Activated naive CD8-positive, alpha-beta T cell treated with anti-CD3 and anti-CD28 coated beads, Interleukin-2, amount 50 U/mL, for 24 hours (primary cell): Measurements from ENCODE around the gene ESRRG.

ENCODE experiments used
- ATAC-seq: fragments of 150-1000 bp; cut with Tn5 transposase; one replicate; pipeline ENCODE4 v1.10.0; 2021
- DNase-seq: peaks from one replicate; pipeline ENCODE4 v3.0.0; 2021
- H3K27ac Mint-ChIP-seq: one replicate; pipeline ENCODE4 v1.8.0; 2021; ENCODE audit warnings: mild to moderate bottlenecking, mixed read lengths
- H3K27me3 Mint-ChIP-seq: one replicate; pipeline ENCODE4 v1.8.0; 2021; ENCODE audit warnings: mixed read lengths
- H3K36me3 Mint-ChIP-seq: one replicate; pipeline ENCODE4 v1.8.0; 2021; ENCODE audit warnings: low read depth, mixed read lengths
- H3K4me1 Mint-ChIP-seq: one replicate; pipeline ENCODE4 v1.8.0; 2021; ENCODE audit warnings: mixed read lengths
- H3K4me3 Mint-ChIP-seq: one replicate; pipeline ENCODE4 v1.8.0; 2021; ENCODE audit warnings: mild to moderate bottlenecking, moderate library complexity, mixed read lengths
- H3K9me3 Mint-ChIP-seq: one replicate; pipeline ENCODE4 v1.8.0; 2021; ENCODE audit warnings: mixed read lengths

Gene ESRRG

DNA sequence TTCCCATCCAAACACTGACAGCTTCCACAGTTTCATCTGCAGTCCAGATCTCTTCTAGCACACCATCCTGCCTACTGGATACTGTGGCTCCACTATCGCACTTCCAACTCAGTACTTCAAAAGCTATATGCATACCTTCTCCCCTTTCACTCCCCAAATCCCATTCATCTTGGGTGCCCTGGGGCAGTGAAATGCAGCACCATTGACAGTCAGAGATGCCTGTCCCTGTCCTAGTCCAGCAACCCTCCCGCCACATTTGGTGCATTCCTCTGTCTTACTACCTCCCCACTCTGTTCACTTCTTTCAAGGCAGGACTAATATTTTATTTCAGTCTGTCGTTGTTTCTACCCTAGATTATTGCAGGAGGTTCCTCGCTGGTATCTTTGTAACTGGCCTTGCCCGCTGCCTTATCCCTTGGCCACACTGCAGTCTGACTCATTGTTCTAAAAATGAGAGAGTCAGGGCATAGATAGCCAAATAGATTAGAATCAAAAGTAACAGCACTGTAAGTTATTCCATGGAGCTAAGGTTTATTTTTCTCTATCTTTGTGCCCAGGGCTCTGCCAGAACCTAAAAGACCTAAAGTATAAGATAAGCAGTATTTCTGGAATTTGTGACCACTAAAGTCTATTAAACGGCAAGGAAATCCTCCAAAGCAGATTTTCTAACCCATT, 96.7 kb downstream of the ESRRG start:
- ATAC-seq = no peak
- Mint-ChIP-seq H3K4me1 (no peaks in the 10 kb centered on the region), H3K9me3 (peaks cover 4% of the 10 kb centered on the region), H3K36me3 (no peaks in the 10 kb centered on the region), H3K4me3 (no peak overlapping the region), H3K27me3 (no peaks in the 10 kb centered on the region), H3K27ac (no peak overlapping the region)
- no peak for DNase-seq

- Mint-ChIP-seq H3K9me3 (peaks cover 3% of the 10 kb centered on the region), H3K27ac (no peak overlapping the region), H3K4me3 (no peak overlapping the region), H3K36me3 (no peaks in the 10 kb centered on the region), H3K4me1 (no peaks in the 10 kb centered on the region), H3K27me3 (no peaks in the 10 kb centered on the region)
- no peak for DNase-seq
- ATAC-seq = no peak
Measured at GRCh38 chr1:216621536-216621935, 101.7 kb downstream of the ESRRG start.

DNA sequence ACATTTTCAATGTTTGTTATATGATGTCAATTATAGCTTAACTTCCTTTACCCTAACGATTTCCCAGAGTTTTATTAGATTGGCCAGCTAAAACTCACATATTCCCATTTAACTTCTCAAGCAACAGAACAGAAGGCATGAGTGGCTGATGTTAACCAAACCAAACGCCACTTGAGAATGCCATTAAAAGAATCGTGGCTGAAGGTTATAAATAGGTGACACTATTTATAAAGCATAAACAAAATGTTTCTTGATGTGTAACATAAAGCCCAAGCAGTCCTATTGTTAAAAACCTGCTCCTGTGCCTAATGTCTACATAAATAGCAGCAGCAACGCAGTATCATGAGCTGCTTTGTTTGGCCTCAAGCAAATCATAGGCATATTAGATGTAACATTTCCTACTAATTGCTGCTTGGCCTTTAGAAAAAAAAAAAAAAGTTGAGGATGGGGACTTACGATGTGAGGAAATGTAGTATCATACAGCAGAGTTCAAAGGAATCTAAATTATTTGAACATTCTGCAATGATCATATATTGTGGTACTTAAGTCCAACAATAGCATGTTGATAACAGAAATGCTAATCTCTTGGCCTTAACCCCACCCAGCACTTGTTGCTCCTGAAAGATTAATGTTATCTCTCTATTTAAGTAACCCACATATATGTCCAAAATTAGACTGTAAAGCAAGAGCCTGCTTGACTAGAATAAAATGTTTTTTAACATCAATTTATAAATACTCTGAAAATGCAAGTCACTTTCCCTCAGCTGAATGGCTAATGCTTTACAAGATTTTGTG, 106.0 kb downstream of the ESRRG start:
- H3K9me3 Mint-ChIP-seq = peaks cover 3% of the 10 kb centered on the region
- no peaks in the 10 kb centered on the region for H3K4me1 Mint-ChIP-seq
- DNase-seq = no peak
- no peak overlapping the region for H3K4me3 Mint-ChIP-seq
- no peak overlapping the region for H3K27ac Mint-ChIP-seq
- no peaks in the 10 kb centered on the region for H3K36me3 Mint-ChIP-seq
- H3K27me3 Mint-ChIP-seq = no peaks in the 10 kb centered on the region
- no peak for ATAC-seq

DNA sequence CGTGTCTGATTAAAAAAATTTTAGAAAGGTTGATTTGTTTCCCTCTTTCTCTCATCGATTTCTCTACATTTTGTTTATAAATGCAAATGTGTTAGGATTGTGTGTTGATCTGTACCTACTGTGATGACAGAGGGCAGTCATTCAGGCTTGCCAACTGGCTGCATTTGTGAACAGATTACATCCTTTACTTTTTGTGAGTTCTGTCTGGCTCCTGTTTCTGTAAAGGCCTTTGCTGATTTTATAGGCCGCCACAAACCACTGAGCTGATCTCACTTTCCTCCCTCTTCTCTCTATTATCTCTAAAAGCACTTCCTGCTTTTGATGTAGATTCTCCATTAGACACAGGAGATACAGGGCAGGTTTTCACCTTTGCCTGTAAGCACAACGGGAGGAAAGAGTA, 106.8 kb downstream of the ESRRG start:
- no peaks in the 10 kb centered on the region for H3K27me3 Mint-ChIP-seq
- H3K27ac Mint-ChIP-seq = no peak overlapping the region
- no peaks in the 10 kb centered on the region for H3K36me3 Mint-ChIP-seq
- no peak for ATAC-seq
- H3K9me3 Mint-ChIP-seq = peaks cover 3% of the 10 kb centered on the region
- DNase-seq = no peak
- H3K4me3 Mint-ChIP-seq = no peak overlapping the region
- H3K4me1 Mint-ChIP-seq = no peaks in the 10 kb centered on the region

- Mint-ChIP-seq H3K27me3 (no peaks in the 10 kb centered on the region), H3K9me3 (peaks cover 3% of the 10 kb centered on the region), H3K36me3 (no peaks in the 10 kb centered on the region), H3K4me1 (no peaks in the 10 kb centered on the region), H3K27ac (no peak overlapping the region), H3K4me3 (no peak overlapping the region)
- DNase-seq = no peak
- ATAC-seq = no peak
Measured at GRCh38 chr1:216614011-216614934, 109.0 kb downstream of the ESRRG start.

GRCh38 chr1:216612291-216612690, 110.9 kb downstream of the ESRRG start:
- H3K9me3 Mint-ChIP-seq = no peaks in the 10 kb centered on the region
- H3K4me1 Mint-ChIP-seq = no peaks in the 10 kb centered on the region
- ATAC-seq (no peak), DNase-seq (no peak)
- no peaks in the 10 kb centered on the region for H3K36me3 Mint-ChIP-seq
- H3K27me3 Mint-ChIP-seq = no peaks in the 10 kb centered on the region
- H3K27ac Mint-ChIP-seq = no peak overlapping the region
- no peak overlapping the region for H3K4me3 Mint-ChIP-seq

GRCh38 chr1:216607067-216607697, 116.0 kb downstream of the ESRRG start:
- H3K27me3 Mint-ChIP-seq = no peaks in the 10 kb centered on the region
- H3K4me3 Mint-ChIP-seq = no peak overlapping the region
- H3K27ac Mint-ChIP-seq = no peak overlapping the region
- H3K4me1 Mint-ChIP-seq = no peaks in the 10 kb centered on the region
- H3K9me3 Mint-ChIP-seq = no peaks in the 10 kb centered on the region
- no peaks in the 10 kb centered on the region for H3K36me3 Mint-ChIP-seq
- no peak for DNase-seq
- no peak for ATAC-seq

- DNase-seq (no peak), ATAC-seq (no peak)
- Mint-ChIP-seq H3K27ac (no peak overlapping the region), H3K4me1 (no peaks in the 10 kb centered on the region), H3K36me3 (no peaks in the 10 kb centered on the region), H3K9me3 (no peaks in the 10 kb centered on the region), H3K4me3 (no peak overlapping the region), H3K27me3 (peaks cover 4% of the 10 kb centered on the region)
Measured at GRCh38 chr1:216606047-216606637, 117.1 kb downstream of the ESRRG start.

DNA sequence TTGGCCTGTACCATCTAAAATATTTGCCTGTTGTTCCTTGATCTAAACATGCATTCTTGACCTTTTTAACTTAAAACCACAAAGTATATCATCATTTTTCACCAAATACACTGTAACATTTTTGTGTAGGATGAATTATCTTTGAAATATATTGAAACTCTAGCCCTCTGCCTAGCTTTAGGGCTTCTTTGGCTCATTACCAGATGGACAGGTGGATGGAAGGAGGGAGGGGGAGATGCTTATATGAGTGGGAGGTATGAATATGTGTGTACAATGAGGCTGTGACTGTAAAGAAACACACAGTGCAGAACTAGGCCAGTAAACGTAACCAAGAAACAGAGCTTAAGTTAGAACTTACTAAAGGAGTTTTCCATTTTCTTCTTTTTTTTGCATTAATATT, 118.5 kb downstream of the ESRRG start:
- Mint-ChIP-seq H3K27me3 (peaks cover 14% of the 10 kb centered on the region), H3K9me3 (no peaks in the 10 kb centered on the region), H3K36me3 (no peaks in the 10 kb centered on the region), H3K4me3 (no peak overlapping the region), H3K27ac (no peak overlapping the region), H3K4me1 (peaks cover 2% of the 10 kb centered on the region)
- DNase-seq (no peak), ATAC-seq (no peak)

DNA sequence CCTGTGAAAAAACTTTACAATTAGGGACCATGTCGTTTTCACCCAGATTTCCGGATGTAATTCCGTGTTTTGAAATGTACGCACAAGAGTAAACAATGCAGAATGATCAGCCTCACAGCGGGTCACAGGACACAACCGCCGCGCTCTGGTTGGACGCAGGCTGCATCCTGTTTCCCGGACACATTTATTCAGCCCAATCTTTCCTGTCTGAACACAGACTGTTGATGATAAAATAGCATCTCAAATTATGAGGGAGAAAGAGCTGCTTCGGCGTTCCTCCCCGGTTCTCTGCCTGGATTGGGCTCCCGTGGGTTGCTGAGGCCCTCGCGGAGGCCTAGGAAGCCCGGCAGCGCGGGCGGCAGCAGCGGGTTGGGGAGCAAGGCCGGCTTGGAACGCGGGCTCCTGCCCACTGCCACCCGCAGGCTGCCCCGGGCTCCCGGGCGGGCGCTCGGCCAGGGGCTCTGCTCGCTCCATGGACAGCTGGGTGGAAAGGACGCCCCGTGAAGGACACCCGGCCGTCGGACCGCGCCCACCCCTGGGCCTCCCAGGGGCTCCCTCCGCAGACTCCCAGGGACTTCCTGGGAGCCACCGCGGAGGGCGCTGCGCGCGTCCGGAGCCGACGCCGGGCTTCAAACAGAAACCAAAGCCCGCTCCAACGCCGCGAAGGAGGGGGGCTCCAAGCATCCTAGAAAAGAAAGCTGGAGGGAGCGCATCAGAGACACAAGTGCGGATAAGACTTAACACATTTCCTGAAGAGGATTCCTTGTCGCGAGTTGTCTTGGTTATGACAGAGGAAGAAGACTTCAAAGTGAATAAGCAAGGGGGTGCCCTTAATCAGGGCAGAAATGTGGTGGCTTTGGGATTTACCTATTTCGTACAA, 122.3 kb downstream of the ESRRG start:
- ATAC-seq (no peak), DNase-seq (peak; percentile 1)
- H3K9me3 Mint-ChIP-seq = no peaks in the 10 kb centered on the region
- H3K36me3 Mint-ChIP-seq = no peaks in the 10 kb centered on the region
- peaks cover 2% of the 10 kb centered on the region for H3K4me1 Mint-ChIP-seq
- H3K27me3 Mint-ChIP-seq = peaks cover 17% of the 10 kb centered on the region
- no peak overlapping the region for H3K4me3 Mint-ChIP-seq
- H3K27ac Mint-ChIP-seq = no peak overlapping the region

DNA sequence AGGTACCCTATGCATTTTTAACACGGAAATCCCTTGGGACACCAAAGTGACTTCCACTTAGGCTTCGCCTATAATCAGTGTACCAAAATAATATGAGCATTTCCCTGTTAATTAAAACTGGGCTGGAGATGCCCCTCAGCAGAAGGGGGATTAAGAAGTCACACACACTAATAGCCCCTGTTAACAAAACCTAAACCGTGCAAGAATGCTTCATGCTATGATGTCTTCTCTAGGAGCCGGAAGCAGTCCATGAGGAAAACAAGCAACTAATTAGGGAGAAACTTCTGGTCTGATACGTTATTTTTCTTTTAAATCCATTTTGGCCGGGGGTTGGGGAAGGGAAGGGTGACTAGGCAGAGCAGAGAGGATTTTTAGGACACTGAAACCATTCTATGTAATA, 123.4 kb downstream of the ESRRG start:
- no peaks in the 10 kb centered on the region for H3K9me3 Mint-ChIP-seq
- no peak for ATAC-seq
- no peak overlapping the region for H3K27ac Mint-ChIP-seq
- no peak overlapping the region for H3K4me3 Mint-ChIP-seq
- H3K36me3 Mint-ChIP-seq = no peaks in the 10 kb centered on the region
- DNase-seq = no peak
- H3K4me1 Mint-ChIP-seq = peaks cover 2% of the 10 kb centered on the region
- H3K27me3 Mint-ChIP-seq = peaks cover 17% of the 10 kb centered on the region

DNA sequence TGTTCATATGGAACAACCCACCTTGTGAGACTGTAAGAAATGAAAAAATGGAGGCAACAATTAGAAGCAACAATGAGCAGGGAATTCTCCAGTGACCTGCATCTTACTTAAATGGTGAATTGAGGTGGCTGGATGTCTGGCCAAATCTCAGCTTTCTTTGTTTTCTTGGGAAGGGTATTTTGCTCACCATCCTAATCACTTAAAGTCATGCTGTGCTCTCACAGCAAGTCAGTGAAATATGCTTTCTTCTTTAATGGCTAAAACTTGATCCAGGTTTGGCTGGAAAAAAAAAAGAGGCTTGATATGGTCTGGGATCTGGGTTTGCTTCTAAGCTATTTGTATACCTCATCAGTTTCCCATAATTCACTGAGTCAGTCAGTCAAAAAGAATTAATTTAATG, 124.8 kb downstream of the ESRRG start:
- H3K9me3 Mint-ChIP-seq = no peaks in the 10 kb centered on the region
- H3K4me3 Mint-ChIP-seq = no peak overlapping the region
- DNase-seq (no peak), ATAC-seq (no peak)
- H3K36me3 Mint-ChIP-seq = no peaks in the 10 kb centered on the region
- H3K27me3 Mint-ChIP-seq = peaks cover 17% of the 10 kb centered on the region
- no peak overlapping the region for H3K27ac Mint-ChIP-seq
- peaks cover 2% of the 10 kb centered on the region for H3K4me1 Mint-ChIP-seq

DNA sequence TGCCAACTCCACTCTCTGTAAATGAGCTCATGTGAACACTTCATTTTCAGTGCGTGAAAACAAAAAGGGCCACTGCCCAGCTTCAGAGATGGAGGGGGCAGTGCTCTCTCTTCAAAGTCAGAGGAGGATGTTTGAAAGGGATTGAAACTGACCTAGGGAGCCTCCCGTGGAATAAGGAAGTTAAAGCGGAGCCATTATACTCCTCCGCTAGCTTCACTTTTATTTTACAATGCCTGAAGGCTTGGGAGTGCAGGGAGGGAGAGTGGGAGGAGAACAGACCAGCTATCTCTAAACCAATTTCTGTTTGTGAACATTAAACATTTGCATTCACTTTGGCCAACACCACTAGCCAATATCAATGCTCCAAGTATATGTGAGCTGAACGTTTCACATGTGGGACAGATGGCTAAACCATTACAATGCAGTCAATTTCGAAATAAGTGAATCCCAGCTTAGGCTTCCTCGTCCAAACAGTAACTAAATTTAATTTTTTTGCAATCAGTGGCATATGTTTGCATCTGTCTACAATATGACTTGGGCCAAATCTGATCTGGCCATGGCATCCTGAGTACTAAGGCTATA, 126.9 kb downstream of the ESRRG start:
- Mint-ChIP-seq H3K4me1 (peaks cover 2% of the 10 kb centered on the region), H3K36me3 (no peaks in the 10 kb centered on the region), H3K27me3 (peaks cover 15% of the 10 kb centered on the region), H3K9me3 (peaks cover 8% of the 10 kb centered on the region), H3K4me3 (no peak overlapping the region), H3K27ac (no peak overlapping the region)
- ATAC-seq = no peak
- DNase-seq = no peak
